Measurements from ENCODE around the gene CTRB2.
"Not testable (repeated sequence)": the region's sequence is repeated elsewhere in the genome, so short reads cannot be mapped to it uniquely, and the experiment has no call there.

CTRB2 gene

GRCh38 chr16:75248536-75249380 lies 41.8 kb upstream of the CTRB2 start:
- no peak overlapping the region for H3K27ac ChIP-seq (ENCODE audit: low read depth, low read length)
- H3K36me3 ChIP-seq (ENCODE audit: control insufficient read depth, insufficient read depth, low read length): peaks cover 1% of the 10 kb centered on the region; the same call in 1 of the 2 replicates
- no peak overlapping the region for H3K4me3 ChIP-seq (ENCODE audit: low read depth, low read length)
- peaks cover 57% of the 10 kb centered on the region for H3K4me1 ChIP-seq (ENCODE audit: control insufficient read depth, insufficient read depth, low read length)
- H3K9me3 ChIP-seq (ENCODE audit: control insufficient read depth, insufficient read depth, low read length): no peaks in the 10 kb centered on the region
- no peaks in the 10 kb centered on the region for H3K27me3 ChIP-seq (ENCODE audit: control insufficient read depth, insufficient read depth, low read length)
- H3K9ac ChIP-seq (ENCODE audit: low read depth, low read length): no peak overlapping the region; the same call in 1 of the 2 replicates

- no peaks in the 10 kb centered on the region for H3K9me3 ChIP-seq (ENCODE audit: control insufficient read depth, insufficient read depth, low read length)
- no peak overlapping the region for H3K4me3 ChIP-seq (ENCODE audit: low read depth, low read length)
- peaks cover 52% of the 10 kb centered on the region for H3K4me1 ChIP-seq (ENCODE audit: control insufficient read depth, insufficient read depth, low read length)
- H3K36me3 ChIP-seq (ENCODE audit: control insufficient read depth, insufficient read depth, low read length): peaks cover 6% of the 10 kb centered on the region
- H3K27me3 ChIP-seq (ENCODE audit: control insufficient read depth, insufficient read depth, low read length): no peaks in the 10 kb centered on the region
- no peak overlapping the region for H3K27ac ChIP-seq (ENCODE audit: low read depth, low read length)
- H3K9ac ChIP-seq (ENCODE audit: low read depth, low read length): no peak overlapping the region
Observed at GRCh38 chr16:75248142-75248535, 41.2 kb upstream of the CTRB2 start.

GRCh38 chr16:75247249-75247648 lies 40.3 kb upstream of the CTRB2 start:
- peak overlapping the region; percentile 17 for H3K27ac ChIP-seq (ENCODE audit: low read depth, low read length)
- H3K27me3 ChIP-seq (ENCODE audit: control insufficient read depth, insufficient read depth, low read length): no peaks in the 10 kb centered on the region
- no peak overlapping the region for H3K9ac ChIP-seq (ENCODE audit: low read depth, low read length)
- peaks cover 43% of the 10 kb centered on the region for H3K4me1 ChIP-seq (ENCODE audit: control insufficient read depth, insufficient read depth, low read length)
- H3K36me3 ChIP-seq (ENCODE audit: control insufficient read depth, insufficient read depth, low read length): peaks cover 15% of the 10 kb centered on the region
- no peak overlapping the region for H3K4me3 ChIP-seq (ENCODE audit: low read depth, low read length)
- no peaks in the 10 kb centered on the region for H3K9me3 ChIP-seq (ENCODE audit: control insufficient read depth, insufficient read depth, low read length)

GRCh38 chr16:75246504-75247205 lies 39.7 kb upstream of the CTRB2 start:
- Histone ChIP-seq H3K27me3 (ENCODE audit: control insufficient read depth, insufficient read depth, low read length) (no peaks in the 10 kb centered on the region), H3K36me3 (ENCODE audit: control insufficient read depth, insufficient read depth, low read length) (peaks cover 21% of the 10 kb centered on the region), H3K9me3 (ENCODE audit: control insufficient read depth, insufficient read depth, low read length) (no peaks in the 10 kb centered on the region), H3K4me1 (ENCODE audit: control insufficient read depth, insufficient read depth, low read length) (peaks cover 37% of the 10 kb centered on the region), H3K27ac (ENCODE audit: low read depth, low read length) (peak overlapping the region; percentile 91), H3K9ac (ENCODE audit: low read depth, low read length) (no peak overlapping the region), H3K4me3 (ENCODE audit: low read depth, low read length) (no peak overlapping the region)

- Histone ChIP-seq H3K9me3 (ENCODE audit: control insufficient read depth, insufficient read depth, low read length) (no peaks in the 10 kb centered on the region), H3K36me3 (ENCODE audit: control insufficient read depth, insufficient read depth, low read length) (peaks cover 37% of the 10 kb centered on the region), H3K4me1 (ENCODE audit: control insufficient read depth, insufficient read depth, low read length) (peaks cover 35% of the 10 kb centered on the region), H3K4me3 (ENCODE audit: low read depth, low read length) (no peak overlapping the region), H3K27ac (ENCODE audit: low read depth, low read length) (peak overlapping the region; percentile 91), H3K9ac (ENCODE audit: low read depth, low read length) (peak overlapping the region; percentile 57), H3K27me3 (ENCODE audit: control insufficient read depth, insufficient read depth, low read length) (no peaks in the 10 kb centered on the region)
Observed at GRCh38 chr16:75244844-75245758, 38.1 kb upstream of the CTRB2 start.

- peaks cover 28% of the 10 kb centered on the region for H3K4me1 ChIP-seq (ENCODE audit: control insufficient read depth, insufficient read depth, low read length)
- H3K9ac ChIP-seq (ENCODE audit: low read depth, low read length): peak overlapping the region; percentile 4; the same call in 1 of the 2 replicates
- peaks cover 43% of the 10 kb centered on the region for H3K36me3 ChIP-seq (ENCODE audit: control insufficient read depth, insufficient read depth, low read length)
- peak overlapping the region; percentile 91 for H3K27ac ChIP-seq (ENCODE audit: low read depth, low read length)
- H3K9me3 ChIP-seq (ENCODE audit: control insufficient read depth, insufficient read depth, low read length): no peaks in the 10 kb centered on the region
- H3K27me3 ChIP-seq (ENCODE audit: control insufficient read depth, insufficient read depth, low read length): no peaks in the 10 kb centered on the region
- no peak overlapping the region for H3K4me3 ChIP-seq (ENCODE audit: low read depth, low read length)
Observed at GRCh38 chr16:75244225-75244809, 37.4 kb upstream of the CTRB2 start.

- Histone ChIP-seq H3K9ac (ENCODE audit: low read depth, low read length) (no peak overlapping the region), H3K9me3 (ENCODE audit: control insufficient read depth, insufficient read depth, low read length) (no peaks in the 10 kb centered on the region), H3K27me3 (ENCODE audit: control insufficient read depth, insufficient read depth, low read length) (no peaks in the 10 kb centered on the region), H3K4me1 (ENCODE audit: control insufficient read depth, insufficient read depth, low read length) (peaks cover 25% of the 10 kb centered on the region), H3K27ac (ENCODE audit: low read depth, low read length) (peak overlapping the region; percentile 91), H3K4me3 (ENCODE audit: low read depth, low read length) (no peak overlapping the region), H3K36me3 (ENCODE audit: control insufficient read depth, insufficient read depth, low read length) (peaks cover 46% of the 10 kb centered on the region)
Observed at GRCh38 chr16:75243667-75244224, 36.8 kb upstream of the CTRB2 start.

- H3K27ac ChIP-seq (ENCODE audit: low read depth, low read length); H3K9me3 ChIP-seq (ENCODE audit: control insufficient read depth, insufficient read depth, low read length); H3K9ac ChIP-seq (ENCODE audit: low read depth, low read length); H3K27me3 ChIP-seq (ENCODE audit: control insufficient read depth, insufficient read depth, low read length); H3K4me3 ChIP-seq (ENCODE audit: low read depth, low read length): not testable (repeated sequence)
- Histone ChIP-seq H3K36me3 (ENCODE audit: control insufficient read depth, insufficient read depth, low read length) (peaks cover 48% of the 10 kb centered on the region), H3K4me1 (ENCODE audit: control insufficient read depth, insufficient read depth, low read length) (peaks cover 25% of the 10 kb centered on the region)
Observed at GRCh38 chr16:75242436-75243078, 35.6 kb upstream of the CTRB2 start.

- no peak overlapping the region for H3K4me3 ChIP-seq (ENCODE audit: low read depth, low read length)
- H3K9me3 ChIP-seq (ENCODE audit: control insufficient read depth, insufficient read depth, low read length): no peaks in the 10 kb centered on the region
- no peak overlapping the region for H3K9ac ChIP-seq (ENCODE audit: low read depth, low read length)
- no peaks in the 10 kb centered on the region for H3K27me3 ChIP-seq (ENCODE audit: control insufficient read depth, insufficient read depth, low read length)
- peaks cover 25% of the 10 kb centered on the region for H3K4me1 ChIP-seq (ENCODE audit: control insufficient read depth, insufficient read depth, low read length)
- H3K27ac ChIP-seq (ENCODE audit: low read depth, low read length): no peak overlapping the region
- peaks cover 52% of the 10 kb centered on the region for H3K36me3 ChIP-seq (ENCODE audit: control insufficient read depth, insufficient read depth, low read length)
Observed at GRCh38 chr16:75241955-75242354, 35.0 kb upstream of the CTRB2 start.

GRCh38 chr16:75241412-75241811 lies 34.5 kb upstream of the CTRB2 start:
- Histone ChIP-seq H3K4me3 (ENCODE audit: low read depth, low read length) (no peak overlapping the region), H3K4me1 (ENCODE audit: control insufficient read depth, insufficient read depth, low read length) (peaks cover 24% of the 10 kb centered on the region), H3K27me3 (ENCODE audit: control insufficient read depth, insufficient read depth, low read length) (no peaks in the 10 kb centered on the region), H3K9ac (ENCODE audit: low read depth, low read length) (no peak overlapping the region), H3K36me3 (ENCODE audit: control insufficient read depth, insufficient read depth, low read length) (peaks cover 58% of the 10 kb centered on the region), H3K27ac (ENCODE audit: low read depth, low read length) (no peak overlapping the region), H3K9me3 (ENCODE audit: control insufficient read depth, insufficient read depth, low read length) (no peaks in the 10 kb centered on the region)
